HL-60/S4 (cell line): ENCODE results near the gene LBX1.

Source experiments
- in situ Hi-C: fragments of 300-500 bp; cut with MboI; formaldehyde crosslinking; loops from 2 replicates; pipeline ENCODE4 v1.14.3; 2022; ENCODE audit warnings: low sequenced_read_pairs

Gene LBX1

DNA sequence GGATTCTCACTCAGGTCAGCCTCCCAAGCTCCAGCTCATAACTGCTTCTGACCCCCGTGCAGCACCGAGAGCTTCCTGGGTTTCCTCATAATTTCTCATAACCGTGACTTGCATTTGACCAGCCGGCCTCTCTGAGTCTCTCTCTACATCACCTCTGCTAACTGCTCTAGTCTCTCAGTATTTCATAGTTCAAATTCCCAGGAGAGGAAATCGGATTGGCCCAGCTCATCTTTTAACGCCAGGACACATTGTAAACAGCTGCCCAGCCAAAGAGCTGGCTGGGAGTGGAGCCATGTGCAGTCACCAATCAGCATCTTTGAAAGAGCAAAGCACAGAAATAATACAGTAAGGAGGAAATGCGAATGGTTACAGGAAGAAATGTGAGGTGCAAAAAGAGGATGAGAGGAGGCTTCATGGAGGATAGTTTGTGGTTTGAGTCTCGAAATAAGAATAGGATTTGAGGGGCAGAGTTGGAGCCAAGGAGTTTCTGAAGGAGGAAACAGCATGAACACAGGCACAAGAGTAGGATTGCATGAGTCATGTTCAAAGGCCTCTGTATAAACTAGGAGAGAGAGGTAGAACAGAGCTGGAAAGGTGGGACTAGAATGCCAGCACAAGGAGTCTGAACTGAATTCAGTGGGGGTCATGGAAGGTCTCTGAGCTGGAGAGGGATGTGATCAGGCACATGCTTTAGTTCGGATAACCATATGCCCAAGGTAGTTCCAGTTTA lies 15.2 kb upstream of the LBX1 start:
- in situ Hi-C loops: no loop called here

DNA sequence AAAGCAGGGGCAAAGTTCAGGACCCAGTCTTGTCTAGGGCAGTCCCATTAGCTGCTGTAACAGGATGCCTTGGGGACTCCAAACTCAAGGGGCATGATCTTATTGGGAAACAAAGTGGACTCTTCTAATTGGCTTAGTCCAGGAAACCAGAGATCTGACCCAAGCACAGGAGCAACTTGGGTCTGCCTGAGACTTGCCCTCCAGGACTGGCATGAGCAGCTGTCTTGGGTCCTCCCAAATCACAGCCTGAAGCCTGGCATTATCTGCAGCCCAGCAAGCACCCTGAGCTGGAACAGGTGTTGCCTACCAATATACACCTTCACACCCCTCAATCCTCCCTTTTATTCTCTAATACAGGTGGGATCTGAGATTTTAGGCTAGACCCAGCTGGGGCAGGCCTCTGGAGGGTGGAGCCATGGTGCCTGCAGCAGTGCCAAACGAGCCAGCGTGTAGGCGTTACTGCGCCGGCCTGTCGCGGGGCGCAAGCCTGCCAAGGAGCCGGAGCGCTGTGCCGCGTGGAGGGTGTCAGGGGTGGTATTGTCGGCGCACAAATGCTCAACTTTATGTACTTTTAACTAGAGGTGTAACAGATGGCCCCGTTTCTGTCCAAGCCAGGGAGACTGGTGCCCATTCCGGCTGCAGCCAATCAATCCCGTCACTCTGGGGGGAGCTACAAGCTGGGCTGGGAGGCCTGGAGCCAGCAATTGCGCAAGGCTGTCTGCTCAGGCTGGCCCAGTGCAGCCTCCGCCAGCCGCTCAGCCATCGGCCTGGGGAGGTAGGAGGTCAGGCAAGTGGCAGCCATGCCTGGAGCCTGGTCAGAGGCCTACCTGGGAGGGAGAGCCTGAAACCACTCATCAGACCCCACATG lies 12.8 kb upstream of the LBX1 start:
- in situ Hi-C loops: no loop called here

- in situ Hi-C loops: no loop called here
Measured at GRCh38 chr10:101238732-101239105, 9.5 kb upstream of the LBX1 start.

- in situ Hi-C loops: no loop called here
Measured at GRCh38 chr10:101237982-101238731, 8.9 kb upstream of the LBX1 start.

GRCh38 chr10:101237081-101237981 lies 8.1 kb upstream of the LBX1 start:
- in situ Hi-C loops: no loop called here

- in situ Hi-C loops: no loop called here
Measured at GRCh38 chr10:101236376-101237080, 7.3 kb upstream of the LBX1 start.

GRCh38 chr10:101235766-101236165 lies 6.5 kb upstream of the LBX1 start:
- in situ Hi-C loops: no loop called here

DNA sequence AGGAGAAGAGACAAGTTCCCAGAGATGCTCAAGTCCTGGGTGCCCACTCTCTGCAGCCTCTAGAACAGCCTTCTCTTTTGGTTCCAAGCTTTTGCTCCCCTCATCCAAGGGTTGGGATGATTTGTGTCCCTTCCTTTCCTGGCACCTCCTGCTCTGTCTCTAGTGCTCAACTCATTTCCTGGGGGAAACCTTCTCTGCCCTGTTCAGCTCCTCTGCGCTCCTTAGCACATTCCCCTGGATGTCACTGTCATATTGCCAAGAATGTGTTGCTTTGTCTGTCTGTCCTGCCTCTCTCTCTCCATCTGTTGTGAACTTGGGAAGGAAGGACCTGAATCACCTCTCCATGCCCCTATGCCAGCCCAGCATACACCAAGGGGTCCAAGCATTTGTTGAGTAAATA lies 5.1 kb upstream of the LBX1 start:
- in situ Hi-C loops: no loop called here

GRCh38 chr10:101233863-101234262 lies 4.6 kb upstream of the LBX1 start:
- in situ Hi-C loops: no loop called here

DNA sequence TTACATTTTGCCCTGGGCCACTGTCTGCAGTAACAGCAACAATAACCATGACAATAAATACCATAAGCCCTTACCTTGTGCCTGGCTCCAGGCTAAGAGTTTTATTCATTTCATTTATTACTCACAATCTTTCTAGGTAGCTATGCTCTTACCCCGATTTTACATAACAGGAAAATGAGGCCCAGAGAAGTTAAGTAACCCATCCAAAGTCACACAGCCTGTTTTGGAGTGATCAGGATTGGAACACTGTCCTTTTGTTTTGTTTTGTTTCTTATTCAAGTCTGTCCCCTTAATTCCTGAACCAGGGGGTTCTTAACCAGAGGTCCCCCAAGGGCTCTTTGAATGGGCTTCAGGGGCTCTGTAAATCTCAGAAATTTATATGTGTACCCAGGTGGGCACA lies 4.2 kb upstream of the LBX1 start:
- in situ Hi-C loops: no loop called here

GRCh38 chr10:101231912-101232689 lies 2.8 kb upstream of the LBX1 start:
- in situ Hi-C loops: no loop called here

DNA sequence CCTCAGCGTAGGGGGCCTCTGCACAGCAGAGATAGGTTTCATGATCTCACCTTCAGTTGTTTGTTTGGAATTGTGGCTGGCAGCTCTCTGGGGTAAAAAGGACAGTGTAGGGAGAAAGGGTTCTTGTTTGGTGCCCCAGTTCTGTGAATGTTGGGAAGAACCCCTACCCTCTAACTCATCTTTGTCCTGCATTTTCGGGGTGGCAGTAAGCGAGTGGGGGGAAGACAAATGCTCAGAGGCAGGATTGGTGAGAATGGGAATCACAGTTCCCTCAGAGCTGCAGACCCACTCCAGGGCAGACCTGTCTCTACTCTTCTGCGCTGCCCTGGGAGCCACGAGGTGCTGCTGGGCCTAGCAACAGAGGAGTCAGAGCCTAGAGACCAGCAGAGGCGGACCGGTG lies 1.8 kb upstream of the LBX1 start:
- in situ Hi-C loops: no loop called here

DNA sequence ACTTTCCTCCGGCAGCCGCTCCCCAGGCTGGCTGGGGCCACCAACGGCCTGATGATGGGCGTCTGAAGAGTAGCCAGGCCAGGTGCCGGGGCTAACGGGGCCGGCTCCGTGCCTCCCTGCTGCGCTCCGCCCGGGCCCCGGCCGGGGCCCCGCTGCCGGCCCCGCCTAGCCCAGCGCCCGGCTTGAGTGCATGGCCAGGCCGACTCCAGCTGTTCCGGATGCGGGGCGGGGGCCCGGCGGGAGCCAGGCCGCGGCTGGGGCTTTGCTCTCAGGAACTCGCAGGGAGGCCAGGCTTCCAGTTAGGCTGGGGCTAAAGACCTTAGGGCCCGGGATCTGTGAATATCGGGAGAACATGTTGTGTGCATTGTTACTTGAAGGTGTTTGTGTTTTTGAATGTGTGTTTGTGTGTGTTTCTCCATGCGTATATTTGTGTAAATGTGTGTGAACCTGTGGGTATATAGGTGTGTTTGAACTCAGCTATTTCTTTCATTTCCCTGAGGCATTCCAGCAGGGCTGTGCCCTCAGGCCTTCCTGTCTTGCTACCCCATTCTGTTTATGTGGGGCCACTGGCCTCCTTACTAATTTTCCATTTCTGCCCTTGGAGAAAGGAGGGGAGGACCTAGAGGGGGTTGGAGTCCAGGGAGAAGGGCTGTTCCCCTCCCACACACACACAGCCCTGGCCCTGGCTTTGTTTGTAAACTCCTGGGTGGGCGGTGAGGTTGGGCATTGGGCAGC lies 1.1 kb upstream of the LBX1 start:
- in situ Hi-C loops: no loop called here

DNA sequence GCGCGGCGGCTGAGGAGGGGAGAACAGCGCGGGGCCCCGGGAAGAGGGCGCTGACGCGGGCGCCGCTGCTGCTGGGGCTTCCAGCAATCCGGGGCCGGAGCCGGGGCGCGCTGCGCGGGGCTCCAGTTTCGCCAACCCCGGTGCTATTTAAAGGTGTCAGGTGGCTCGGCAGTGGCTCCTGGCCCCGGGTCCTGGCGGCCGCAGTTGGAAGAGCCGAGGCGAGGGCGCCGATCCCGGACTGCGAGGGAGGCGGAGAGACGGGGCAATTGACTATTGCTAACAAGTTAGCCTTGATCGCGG lies 347 bp downstream of the LBX1 start:
- in situ Hi-C loops: no loop called here

GRCh38 chr10:101228153-101228965 lies 904 bp downstream of the LBX1 start:
- in situ Hi-C loops: no loop called here

- in situ Hi-C loops: no loop called here
Measured at GRCh38 chr10:101227429-101228152, 1.7 kb downstream of the LBX1 start.
